Stimulated activated CD4-positive, alpha-beta T cell treated with anti-CD3 and anti-CD28 coated beads, TNF-alpha, amount 100 ng/mL, for 1 hour (primary cell): ENCODE data around the gene TFB1M.
"Not testable (repeated sequence)": the region's sequence is repeated elsewhere in the genome, so short reads cannot be mapped to it uniquely, and the experiment has no call there.

Experiments
- DNase-seq, 3 donors: peaks; one replicate each; pipeline ENCODE4 v3.0.0-alpha.2; 2020; ENCODE audit warnings: low read depth in 3 of 3, low spot score in 1 of 3

Gene TFB1M

DNA sequence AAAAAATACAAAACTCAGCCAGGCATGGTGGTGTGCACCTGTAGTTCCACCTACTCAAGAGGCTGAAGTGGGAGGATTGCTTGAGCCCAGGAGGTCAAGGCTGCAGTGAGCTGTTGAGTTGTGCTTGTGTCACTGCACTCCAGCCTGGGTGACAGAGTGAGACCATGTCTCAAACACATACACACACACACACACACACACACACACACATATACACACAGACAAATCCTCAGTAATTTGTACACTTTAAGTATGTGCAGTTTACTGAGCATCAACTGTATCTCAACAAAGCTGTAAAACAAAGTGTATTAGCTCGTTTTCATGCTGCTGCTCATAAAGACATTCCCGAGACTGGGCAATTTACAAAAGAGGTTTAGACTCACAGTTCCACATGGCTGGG is 7.3 kb downstream of the TFB1M start:
- no peak for DNase-seq

DNA sequence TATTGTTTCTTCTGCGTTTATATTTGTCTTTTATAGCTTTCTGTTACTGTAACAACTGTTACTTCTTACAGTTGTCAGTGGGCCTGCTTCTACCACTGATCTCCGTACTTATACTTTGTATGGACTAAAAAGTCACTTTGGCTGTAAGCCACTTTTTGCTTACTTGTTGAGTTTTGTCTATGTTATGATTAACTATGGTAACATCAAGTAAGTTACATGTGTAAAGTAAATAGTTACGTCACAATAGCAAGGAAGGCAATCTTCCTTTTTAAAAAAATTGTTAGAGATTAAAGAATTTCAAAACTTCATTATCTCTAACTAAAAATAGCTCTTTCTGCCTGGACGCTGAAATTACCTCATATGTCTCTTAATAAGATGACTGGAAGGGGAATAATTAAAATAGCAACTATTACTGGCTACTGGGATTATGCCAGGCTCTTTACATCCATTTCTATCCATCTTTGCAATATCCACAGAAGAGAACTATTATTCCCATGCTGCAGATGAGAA is 10.9 kb downstream of the TFB1M start:
- DNase-seq: no peak

GRCh38 chr6:155301867-155302266 is 12.4 kb downstream of the TFB1M start:
- no peak for DNase-seq

GRCh38 chr6:155297669-155298068 is 16.6 kb downstream of the TFB1M start:
- DNase-seq: no peak

DNA sequence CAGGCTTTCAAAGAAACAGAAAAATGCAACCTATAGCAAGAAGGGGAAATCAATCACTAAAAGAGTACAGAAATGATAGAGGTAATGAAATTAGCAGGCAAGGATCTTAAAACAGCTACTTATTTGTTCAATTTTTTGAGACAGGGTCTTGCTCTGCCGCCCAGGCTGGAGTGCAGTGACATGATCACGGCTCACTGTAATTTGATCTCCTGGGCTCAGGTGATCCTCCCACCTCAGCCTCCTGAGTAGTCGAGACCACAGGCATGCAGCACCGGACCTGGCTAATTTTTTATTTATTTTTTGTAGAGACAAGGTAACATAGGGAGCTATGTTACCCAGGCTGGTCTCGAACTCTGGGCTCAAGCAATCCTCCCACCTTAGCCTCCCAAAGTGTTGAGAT is 21.6 kb downstream of the TFB1M start:
- DNase-seq: no peak

DNA sequence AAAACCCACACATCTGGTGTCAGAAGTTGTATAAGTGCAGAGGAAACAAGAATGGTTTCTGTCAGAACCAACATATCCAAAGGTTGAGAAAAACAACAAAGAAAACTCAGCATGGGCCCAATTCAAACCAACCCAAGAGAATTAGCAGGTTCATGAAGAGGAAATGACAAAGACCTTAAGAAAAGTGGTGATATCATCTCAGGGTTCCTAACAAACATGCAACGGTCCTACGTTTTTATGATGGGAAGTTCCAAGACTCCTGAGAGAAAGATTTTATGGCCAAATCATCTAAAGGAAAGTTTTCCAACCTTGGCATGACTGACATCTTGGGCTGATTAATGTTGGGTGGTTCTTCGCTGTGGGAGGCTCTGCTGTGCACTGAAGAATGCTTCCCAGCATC is 23.0 kb downstream of the TFB1M start:
- no peak for DNase-seq

DNA sequence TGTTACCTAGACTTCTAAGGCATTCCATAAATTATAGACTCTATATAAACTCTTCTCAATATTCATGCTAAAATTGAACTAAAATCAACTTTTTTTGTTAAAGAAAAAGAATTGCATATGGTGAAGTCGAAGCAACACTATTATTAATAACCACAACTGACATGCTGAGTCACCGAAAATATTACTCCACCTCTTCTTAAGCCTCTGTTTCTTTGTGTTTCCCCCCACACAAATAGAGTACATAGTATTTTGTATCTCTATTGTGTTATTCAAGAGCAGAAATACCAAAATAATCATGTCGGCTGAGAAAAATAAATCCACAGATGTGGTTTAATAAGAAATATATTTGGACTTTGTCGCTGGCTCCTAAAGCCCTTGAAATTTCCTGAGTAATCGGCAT is 23.8 kb downstream of the TFB1M start:
- DNase-seq: no peak

GRCh38 chr6:155287762-155288161 is 26.5 kb downstream of the TFB1M start:
- DNase-seq: no peak

- DNase-seq: no peak
These were observed 29.5 kb downstream of the TFB1M start for GRCh38 chr6:155284775-155285174.

GRCh38 chr6:155278319-155279049 is 35.8 kb downstream of the TFB1M start:
- DNase-seq: no peak

GRCh38 chr6:155276638-155277037 is 37.6 kb downstream of the TFB1M start:
- DNase-seq: no peak

- DNase-seq: no peak
These were observed 38.3 kb downstream of the TFB1M start for GRCh38 chr6:155275808-155276480.

DNA sequence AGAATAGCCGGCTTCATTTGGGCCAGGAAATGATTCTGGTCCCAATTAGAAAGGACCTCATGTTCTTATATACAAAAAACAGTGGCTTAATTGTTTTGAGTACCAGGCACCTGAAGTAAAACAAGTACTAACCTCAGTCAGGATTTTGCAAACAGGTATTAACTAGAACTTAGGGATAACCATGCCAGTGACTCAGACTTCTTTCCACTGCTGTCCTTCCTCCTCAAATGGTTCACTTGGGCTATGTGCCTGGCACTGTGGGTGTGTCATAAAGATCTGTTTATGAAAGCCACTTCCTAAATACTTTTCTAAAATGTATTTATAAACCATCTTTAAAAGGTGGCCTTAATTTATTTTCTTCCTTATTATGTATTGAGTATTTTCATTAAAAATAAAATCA is 39.8 kb downstream of the TFB1M start:
- no peak for DNase-seq

- no peak for DNase-seq
These were observed 40.2 kb downstream of the TFB1M start for GRCh38 chr6:155274106-155274505.

GRCh38 chr6:155273431-155273830 is 40.9 kb downstream of the TFB1M start:
- no peak for DNase-seq

DNA sequence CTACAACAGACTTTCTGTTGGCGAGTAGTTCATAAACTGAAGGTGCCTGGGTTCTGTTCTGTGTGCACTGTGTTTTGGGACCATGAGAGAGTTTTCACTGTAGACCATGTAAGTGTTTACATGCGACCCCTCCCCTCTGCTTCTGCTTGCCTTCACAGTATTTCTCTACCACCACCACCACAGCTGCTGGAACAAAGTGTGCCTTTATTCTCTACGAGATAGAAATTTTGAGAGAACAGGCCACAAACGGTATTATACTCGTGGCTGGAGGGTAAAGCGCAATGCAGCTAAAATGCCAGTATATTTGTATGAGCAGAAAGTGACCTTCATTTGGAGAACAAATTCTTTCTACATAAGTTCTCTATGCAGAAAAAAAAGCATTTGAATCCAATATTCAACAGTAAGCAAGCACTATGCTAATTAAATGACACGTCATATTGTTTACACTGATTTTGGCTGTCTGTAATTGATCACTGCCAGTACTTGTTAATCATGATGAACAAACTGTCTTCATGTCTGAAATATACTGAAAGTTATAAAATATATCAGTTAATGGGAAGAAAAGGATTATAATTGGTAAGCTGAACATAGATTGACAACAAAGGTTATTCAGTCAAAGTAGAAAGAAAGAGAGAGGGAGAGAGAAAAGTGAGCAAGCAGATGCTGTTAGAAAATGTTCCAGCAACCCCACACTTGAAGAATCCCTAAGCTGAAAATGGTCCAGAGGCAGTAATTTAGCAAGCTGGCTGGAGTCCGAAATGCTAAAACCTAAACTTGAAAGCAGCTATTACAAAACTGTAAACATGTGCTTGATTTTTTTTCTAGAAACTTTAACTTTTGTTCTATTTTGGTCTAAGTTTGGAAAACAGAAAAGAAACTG is 41.7 kb downstream of the TFB1M start:
- no peak for DNase-seq

DNA sequence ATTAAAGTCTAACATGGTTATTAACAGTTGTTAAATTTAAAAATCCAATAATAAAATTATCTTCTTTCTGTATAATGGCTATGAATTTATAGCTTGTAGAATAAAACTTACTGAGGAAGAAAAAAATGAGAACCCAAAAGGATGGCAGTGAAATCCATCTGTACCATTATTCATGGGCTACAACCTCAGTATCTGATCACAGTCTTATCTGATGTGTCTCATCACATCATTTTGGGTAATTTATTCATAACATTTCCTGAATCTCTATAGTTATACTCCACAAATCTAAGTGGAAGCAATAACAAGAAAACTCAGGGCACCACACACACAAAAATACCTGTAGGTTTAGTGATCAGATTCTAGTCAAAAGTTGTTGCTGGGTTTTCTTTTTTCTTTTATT is 43.1 kb downstream of the TFB1M start:
- DNase-seq: no peak

DNA sequence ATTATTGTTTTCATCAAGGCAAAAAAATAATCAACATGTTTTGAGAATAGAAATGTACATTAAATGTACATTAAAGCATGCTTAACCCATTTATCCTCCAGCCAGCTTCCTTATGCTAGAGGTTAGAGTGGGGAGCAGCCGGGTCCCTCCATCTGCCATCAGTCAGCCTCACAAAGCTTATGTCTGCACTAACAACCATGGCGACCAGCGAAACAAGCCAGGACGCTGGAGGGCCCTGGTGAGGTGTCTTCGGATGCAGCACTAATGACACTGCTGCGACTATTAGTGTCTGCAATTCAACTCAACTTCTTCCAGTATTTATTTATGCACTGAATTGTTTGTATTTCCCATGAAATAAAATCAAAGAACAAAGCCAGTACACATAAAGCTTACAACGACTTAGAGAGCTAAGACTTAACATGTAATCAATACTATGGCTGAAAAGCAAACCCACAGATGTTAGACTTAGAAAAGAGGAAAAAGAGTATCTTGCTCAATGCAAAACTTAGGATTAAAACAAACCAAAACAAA is 43.7 kb downstream of the TFB1M start:
- no peak for DNase-seq

GRCh38 chr6:155269765-155270164 is 44.5 kb downstream of the TFB1M start:
- no peak for DNase-seq

GRCh38 chr6:155268088-155268867 is 46.0 kb downstream of the TFB1M start:
- not testable (repeated sequence) for DNase-seq

GRCh38 chr6:155267411-155267810 is 46.9 kb downstream of the TFB1M start:
- DNase-seq: no peak
